Panc1 (cell line): ENCODE results near the gene CNTRL. TPM values are rescaled to one million over a fixed set of nuclear protein-coding genes. Genes with fewer than 3 reads are reported as not detected.

Source experiments
- ATAC-seq: fragments of 200-7000 bp; cut with Tn5 transposase; 2 replicates; pipeline ENCODE4 v1.9.1; 2020; ENCODE audit warnings: mild to moderate bottlenecking, moderate library complexity
- BruUV-seq: library from RNA; stranded (reverse); fragments of 400-500 nt; replicated peaks from 2 replicates; lab custom pipeline; 2021; lab: Mats Ljungman, UMichigan
- CTCF ChIA-PET: fragments of 300-600 bp; sonication (Branson Sonifier 250); formaldehyde crosslinking; loops from one replicate; lab custom pipeline; 2022; ENCODE audit warnings: antibody characterized with exemption; lab: Charles Lee
- POLR2A ChIA-PET: fragments of 300-600 bp; sonication (Branson Sonifier 250); formaldehyde crosslinking; loops from one replicate; lab custom pipeline; 2022; ENCODE audit warnings: antibody characterized with exemption; lab: Charles Lee
- DNase-seq: peaks from one replicate; pipeline ENCODE4 v3.0.0-alpha.2; 2010; ENCODE audit warnings: low read depth, low spot score
- H3K27ac ChIP-seq: 2 replicates; pipeline ENCODE4 v1.5.1; 2011; ENCODE audit warnings: mild to moderate bottlenecking, low read length, inconsistent platforms
- H3K27me3 ChIP-seq: fragments of 200-500 bp; sonication (Bioruptor generic); 2 replicates; pipeline ENCODE4 v1.6.0; 2014; ENCODE audit warnings: low read length, inconsistent platforms; ENCODE audit not compliant: control insufficient read depth, insufficient read depth
- H3K36me3 ChIP-seq: fragments of 200-500 bp; sonication (Bioruptor generic); 2 replicates; pipeline ENCODE4 v1.5.1; 2014; ENCODE audit warnings: inconsistent platforms, mild to moderate bottlenecking, low read length, moderate library complexity; ENCODE audit not compliant: control insufficient read depth, insufficient read depth
- H3K4me1 ChIP-seq: 2 replicates; pipeline ENCODE4 v1.5.1; 2011; ENCODE audit warnings: inconsistent platforms, mild to moderate bottlenecking, low read length, moderate library complexity; ENCODE audit not compliant: control insufficient read depth, insufficient read depth
- H3K4me3 ChIP-seq, 2 experiments: 2 replicates each; pipeline ENCODE4 v1.5.1; 2011 to 2012; ENCODE audit warnings: low read depth in 2 of 2, low read length in 2 of 2, mild to moderate bottlenecking in 2 of 2, inconsistent platforms in 1 of 2, moderate library complexity in 1 of 2
- H3K9me3 ChIP-seq: fragments of 200-500 bp; sonication (Bioruptor generic); 2 replicates; pipeline ENCODE4 v1.5.1; 2014; ENCODE audit warnings: low read depth, mild to moderate bottlenecking, inconsistent platforms, low read length, moderate library complexity; ENCODE audit not compliant: control insufficient read depth, insufficient read depth
- CTCF ChIP-seq: fragments of 450-650 bp; IDR thresholded peaks from 2 replicates; pipeline ENCODE4 v1.5.1; 2017; ENCODE audit warnings: mild to moderate bottlenecking
- POLR2AphosphoS5 ChIP-seq: IDR thresholded peaks from 2 replicates; pipeline ENCODE4 v1.6.1; 2012; ENCODE audit warnings: mild to moderate bottlenecking, low read depth, low read length, moderate library complexity
- REST ChIP-seq, 2 experiments: IDR thresholded peaks; 2 replicates each; pipeline ENCODE4 v1.6.1; 2011 to 2012; ENCODE audit warnings: low read depth in 2 of 2, control low read depth in 1 of 2, low read length in 1 of 2, mild to moderate bottlenecking in 1 of 2, moderate library complexity in 1 of 2; ENCODE audit not compliant: insufficient read depth in 1 of 2
- SIN3A ChIP-seq: IDR thresholded peaks from 2 replicates; pipeline ENCODE4 v1.6.1; 2012; ENCODE audit warnings: low read depth, mild to moderate bottlenecking, low read length, moderate library complexity, borderline replicate concordance; ENCODE audit not compliant: insufficient read depth
- TCF7L2 ChIP-seq: IDR thresholded peaks from 2 replicates; pipeline ENCODE4 v1.6.1; 2011; ENCODE audit warnings: mild to moderate bottlenecking, low read depth, low read length, inconsistent platforms
- in situ Hi-C: cut with HindIII; loops from 2 replicates; pipeline ENCODE4 v1.10.0; 2016; ENCODE audit warnings: low sequenced_read_pairs, low pct_unique_long_range_greater_than_20kb
- intact Hi-C: fragments of 100-400 bp; cut with micrococcal nuclease; formaldehyde crosslinking; loops from one replicate; pipeline ENCODE4 v1.10.0; 2022; ENCODE audit not compliant: unreplicated experiment
- total RNA-seq: library from RNA; stranded (reverse); gene quantifications from one replicate; pipeline ENCODE4 v1.2.1, GENCODE V29; 2021; ENCODE audit not compliant: unreplicated experiment

CNTRL gene
- total RNA-seq, 1 experiment from 2014 or later = 11.5 TPM

- no peaks in the 10 kb centered on the region for H3K9me3 ChIP-seq
- H3K4me1 ChIP-seq = no peaks in the 10 kb centered on the region
- BruUV-seq = no TSS peak
- H3K27me3 ChIP-seq = no peaks in the 10 kb centered on the region
- POLR2A ChIA-PET = no interaction called here
- CTCF ChIA-PET = no interaction called here
- H3K4me3 ChIP-seq = no peak overlapping the region
- TF ChIP-seq TCF7L2 = no peak
- TF ChIP-seq REST (IDR thresholded peaks at IDR 0.05; ENCODE audit: insufficient read depth in 1 of 2, low read depth in 2 of 2, low read length in 1 of 2) = no peak
- no peak for TF ChIP-seq CTCF
- TF ChIP-seq SIN3A = no peak
- no peak for TF ChIP-seq POLR2AphosphoS5
- DNase-seq = no peak
- in situ Hi-C loops (no loop called here), intact Hi-C loops (no loop called here)
- no peaks in the 10 kb centered on the region for H3K36me3 ChIP-seq
- H3K27ac ChIP-seq = no peak overlapping the region
- no peak for ATAC-seq
These were observed 144.8 kb downstream of the CNTRL start for GRCh38 chr9:121219530-121219929.

GRCh38 chr9:121220996-121221663, 146.4 kb downstream of the CNTRL start:
- in situ Hi-C loops = no loop called here
- ChIA-PET CTCF (no interaction called here), POLR2A (no interaction called here)
- Histone ChIP-seq H3K4me3 (no peak overlapping the region), H3K4me1 (no peaks in the 10 kb centered on the region), H3K36me3 (no peaks in the 10 kb centered on the region), H3K27me3 (no peaks in the 10 kb centered on the region), H3K9me3 (no peaks in the 10 kb centered on the region), H3K27ac (no peak overlapping the region)
- intact Hi-C loops = no loop called here
- DNase-seq (no peak), ATAC-seq (no peak)
- TF ChIP-seq POLR2AphosphoS5 (no peak), CTCF (no peak), TCF7L2 (no peak), SIN3A (no peak), REST (IDR thresholded peaks at IDR 0.05; ENCODE audit: insufficient read depth in 1 of 2, low read depth in 2 of 2, low read length in 1 of 2) (no peak)
- BruUV-seq = no TSS peak
